ENCODE data around the gene NCAN.

GRCh38 chr19:19274146-19274545 is 62.4 kb downstream of the NCAN start:
- TF ChIP-seq TAF1 (IDR thresholded peaks at IDR 0.05; ENCODE audit: low read depth): no peak
- TF ChIP-seq EP300 (conservative IDR thresholded peaks at IDR 0.05; ENCODE audit: poor library complexity, severe bottlenecking): no peak
- TF ChIP-seq CTCF (IDR thresholded peaks at IDR 0.05; ENCODE audit: poor library complexity, severe bottlenecking): no peak
- TF ChIP-seq EZH2 (IDR thresholded peaks at IDR 0.05; ENCODE audit: borderline replicate concordance, insufficient read depth, low read length, poor library complexity, severe bottlenecking): no peak
- no peak for TF ChIP-seq POLR2AphosphoS5 (IDR thresholded peaks at IDR 0.05)

Measured in neural cell (in vitro differentiated cells).